HepG2 (cell line): ENCODE measurements around the gene CREM. TPM values are rescaled to one million over a fixed set of nuclear protein-coding genes. Genes with fewer than 3 reads are reported as not detected.

Experiments
- CEBPB ChIP-seq: IDR thresholded peaks from 2 replicates; pipeline ENCODE4 v1.6.1; 2011; ENCODE audit warnings: low read depth, low read length, improper control_type of control experiment, borderline replicate concordance
- CHD4 ChIP-seq: fragments of 200-600 bp; sonication (generic); IDR thresholded peaks from 2 replicates; pipeline ENCODE4 v1.7.0; 2017; ENCODE audit warnings: mild to moderate bottlenecking, low read length, borderline replicate concordance
- EEA1 ChIP-seq: sonication (generic); formaldehyde crosslinking; IDR thresholded peaks from 2 replicates; pipeline ENCODE4 v1.5.1; 2020; ENCODE audit warnings: mild to moderate bottlenecking, missing genetic modification reagents, borderline replicate concordance
- FOSL1 ChIP-seq: sonication (generic); formaldehyde crosslinking; IDR thresholded peaks from 2 replicates; pipeline ENCODE4 v1.9.0; 2021; ENCODE audit warnings: missing genetic modification reagents, borderline replicate concordance
- FOXO4 ChIP-seq: sonication (generic); formaldehyde crosslinking; conservative IDR thresholded peaks from 2 replicates; pipeline ENCODE4 v1.8.1; 2023; ENCODE audit warnings: missing genetic modification reagents
- HOXA7 ChIP-seq: sonication (generic); formaldehyde crosslinking; IDR thresholded peaks from 2 replicates; pipeline ENCODE4 v1.8.1; 2022; ENCODE audit warnings: mild to moderate bottlenecking, missing genetic modification reagents, moderate library complexity
- KDM2A ChIP-seq: sonication (generic); formaldehyde crosslinking; IDR thresholded peaks from 2 replicates; pipeline ENCODE4 v1.4.0; 2020; ENCODE audit warnings: low read depth, missing genetic modification reagents, borderline replicate concordance
- KLF11 ChIP-seq: IDR thresholded peaks from 2 replicates; pipeline ENCODE4 v1.6.1; 2016; ENCODE audit warnings: missing compliant biosample characterization
- MBNL3 ChIP-seq: fragments of 250-450 bp; sonication (Bioruptor Pico); conservative IDR thresholded peaks from 2 replicates; pipeline ENCODE4 v1.8.0; 2022; ENCODE audit warnings: mild to moderate bottlenecking, inconsistent platforms
- MEIS1 ChIP-seq: sonication (generic); formaldehyde crosslinking; IDR thresholded peaks from 2 replicates; pipeline ENCODE4 v1.9.0; 2021; ENCODE audit warnings: mild to moderate bottlenecking, missing genetic modification reagents, moderate library complexity, borderline replicate concordance
- MYC ChIP-seq: sonication (generic); formaldehyde crosslinking; IDR thresholded peaks from 2 replicates; pipeline ENCODE4 v1.9.0; 2021; ENCODE audit warnings: missing genetic modification reagents, borderline replicate concordance
- NR2C2 ChIP-seq: sonication (generic); formaldehyde crosslinking; IDR thresholded peaks from 2 replicates; pipeline ENCODE4 v1.4.0; 2020; ENCODE audit warnings: missing genetic modification reagents, mild to moderate bottlenecking, moderate library complexity, borderline replicate concordance
- PATZ1 ChIP-seq: sonication (generic); formaldehyde crosslinking; IDR thresholded peaks from 2 replicates; pipeline ENCODE4 v1.4.0; 2020; ENCODE audit warnings: missing genetic modification reagents
- POLR2AphosphoS2 ChIP-seq: IDR thresholded peaks from 2 replicates; pipeline ENCODE4 v1.6.1; 2011; ENCODE audit warnings: low read depth, low read length, improper control_type of control experiment
- REPIN1 ChIP-seq: sonication (generic); formaldehyde crosslinking; IDR thresholded peaks from 2 replicates; pipeline ENCODE4 v1.8.0; 2022; ENCODE audit warnings: missing genetic modification reagents, low read depth, mild to moderate bottlenecking, borderline replicate concordance
- SOX5 ChIP-seq: IDR thresholded peaks from 2 replicates; pipeline ENCODE4 v1.6.1; 2016; ENCODE audit warnings: borderline replicate concordance
- SP140L ChIP-seq: sonication (generic); formaldehyde crosslinking; IDR thresholded peaks from 2 replicates; pipeline ENCODE4 v1.4.0; 2020; ENCODE audit warnings: missing genetic modification reagents, borderline replicate concordance
- ZFYVE20 ChIP-seq: sonication (generic); formaldehyde crosslinking; IDR thresholded peaks from 2 replicates; pipeline ENCODE4 v1.8.0; 2023; ENCODE audit warnings: low read depth, mild to moderate bottlenecking, moderate library complexity, missing genetic modification reagents, borderline replicate concordance
- ZNF10 ChIP-seq: sonication (generic); formaldehyde crosslinking; IDR thresholded peaks from 2 replicates; pipeline ENCODE4 v1.4.0; 2020; ENCODE audit warnings: mild to moderate bottlenecking, low read depth, missing genetic modification reagents, borderline replicate concordance
- ZNF143 ChIP-seq: sonication (generic); formaldehyde crosslinking; IDR thresholded peaks from 2 replicates; pipeline ENCODE4 v1.4.0; 2020; ENCODE audit warnings: missing genetic modification reagents
- ZNF446 ChIP-seq: sonication (generic); formaldehyde crosslinking; IDR thresholded peaks from 2 replicates; pipeline ENCODE4 v1.5.0; 2020; ENCODE audit warnings: mild to moderate bottlenecking, missing genetic modification reagents
- ZNF460 ChIP-seq: sonication (generic); formaldehyde crosslinking; IDR thresholded peaks from 2 replicates; pipeline ENCODE4 v1.5.1; 2020; ENCODE audit warnings: missing genetic modification reagents, mild to moderate bottlenecking, borderline replicate concordance
- ZNF556 ChIP-seq: sonication (generic); formaldehyde crosslinking; IDR thresholded peaks from 2 replicates; pipeline ENCODE4 v1.4.0; 2020; ENCODE audit warnings: mild to moderate bottlenecking, missing genetic modification reagents, borderline replicate concordance
- ZNF567 ChIP-seq: sonication (generic); formaldehyde crosslinking; IDR thresholded peaks from 2 replicates; pipeline ENCODE4 v1.8.1; 2023; ENCODE audit warnings: mild to moderate bottlenecking, missing genetic modification reagents, borderline replicate concordance
- ZNF740 ChIP-seq: sonication (generic); formaldehyde crosslinking; IDR thresholded peaks from 2 replicates; pipeline ENCODE4 v1.4.0; 2020; ENCODE audit warnings: missing genetic modification reagents
- polyA plus RNA-seq, 8 experiments: library from polyadenylated mRNA; depleted of rRNA in 3 of 8; stranded (reverse) in 7 of 8; unstranded in 1 of 8; fragments of >200 nt; fragmentation: Illumina TruSeq in 4 of 8; extraction: Trizol in 4 of 8; gene quantifications; 2 replicates each; pipeline versions ENCODE4 v1.2.1 to v1.2.3, GENCODE V29; 2011 to 2016; ENCODE audit warnings: low read depth in 4 of 8, missing spikeins in 1 of 8, mixed read lengths in 1 of 8; ENCODE audit not compliant: insufficient read depth in 1 of 8
- total RNA-seq, 5 experiments: library from RNA; depleted of rRNA; stranded (reverse); fragments of >200 nt; fragmentation: Illumina TruSeq; extraction: Trizol; gene quantifications; 2 replicates each; pipeline ENCODE4 v1.2.3, GENCODE V29; 2016; ENCODE audit warnings: low read depth in 1 of 5
- TF ChIP-seq, protein P1 (sequence below): sonication (generic); formaldehyde crosslinking; IDR thresholded peaks from 2 replicates; pipeline ENCODE4 v1.5.0; 2020; ENCODE audit warnings: missing genetic modification reagents

The CREM gene
- total and polyA plus RNA-seq, 2 of the 13 experiments (the other 11 are each of a cell fraction or from before 2014, with no cell fraction given) = 21.3 to 25.4 TPM

GRCh38 chr10:35237766-35238512, 111.3 kb downstream of the CREM start (continued):
- TF ChIP-seq CEBPB (no peak), MYC (peak; percentile 49; the same call in 1 of the 2 replicates), ZNF556 (no peak), EEA1 (CRISPR knock-in tag) (no peak), ZNF446 (CRISPR knock-in tag) (no peak), PATZ1 (CRISPR knock-in tag) (0 out of 2 replicates have a peak, but pooled peaks have one; percentile 11), SOX5 (CRISPR knock-in tag) (peak; percentile 24; the same call in 1 of the 2 replicates), SP140L (no peak), MBNL3 (CRISPR knock-in tag) (no peak), FOSL1 (CRISPR knock-in tag) (no peak), ZFYVE20 (CRISPR knock-in tag) (no peak), ZNF10 (CRISPR knock-in tag) (no peak), POLR2AphosphoS2 (no peak), NR2C2 (no peak), HOXA7 (CRISPR knock-in tag) (no peak), ZNF740 (CRISPR knock-in tag) (no peak), KLF11 (CRISPR knock-in tag) (no peak), ZNF460 (CRISPR knock-in tag) (no peak), ZNF143 (CRISPR knock-in tag) (no peak), CHD4 (no peak), FOXO4 (CRISPR knock-in tag) (no peak), REPIN1 (CRISPR knock-in tag) (no peak), MEIS1 (CRISPR knock-in tag) (no peak), KDM2A (peak; percentile 31; the same call in 1 of the 2 replicates), ZNF567 (CRISPR knock-in tag) (no peak)
- TF ChIP-seq, protein P1, sequence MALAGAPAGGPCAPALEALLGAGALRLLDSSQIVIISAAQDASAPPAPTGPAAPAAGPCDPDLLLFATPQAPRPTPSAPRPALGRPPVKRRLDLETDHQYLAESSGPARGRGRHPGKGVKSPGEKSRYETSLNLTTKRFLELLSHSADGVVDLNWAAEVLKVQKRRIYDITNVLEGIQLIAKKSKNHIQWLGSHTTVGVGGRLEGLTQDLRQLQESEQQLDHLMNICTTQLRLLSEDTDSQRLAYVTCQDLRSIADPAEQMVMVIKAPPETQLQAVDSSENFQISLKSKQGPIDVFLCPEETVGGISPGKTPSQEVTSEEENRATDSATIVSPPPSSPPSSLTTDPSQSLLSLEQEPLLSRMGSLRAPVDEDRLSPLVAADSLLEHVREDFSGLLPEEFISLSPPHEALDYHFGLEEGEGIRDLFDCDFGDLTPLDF = no peak
